ENCODE measurements around the gene LRRC61. TPM values are rescaled to one million over a fixed set of nuclear protein-coding genes. Genes with fewer than 3 reads are reported as not detected.
"Not testable (repeated sequence)": the region's sequence is repeated elsewhere in the genome, so short reads cannot be mapped to it uniquely, and the experiment has no call there.

Gene LRRC61
- total and polyA plus RNA-seq, 7 donors: 4.4 to 18.6 (median 10.8) TPM

DNA sequence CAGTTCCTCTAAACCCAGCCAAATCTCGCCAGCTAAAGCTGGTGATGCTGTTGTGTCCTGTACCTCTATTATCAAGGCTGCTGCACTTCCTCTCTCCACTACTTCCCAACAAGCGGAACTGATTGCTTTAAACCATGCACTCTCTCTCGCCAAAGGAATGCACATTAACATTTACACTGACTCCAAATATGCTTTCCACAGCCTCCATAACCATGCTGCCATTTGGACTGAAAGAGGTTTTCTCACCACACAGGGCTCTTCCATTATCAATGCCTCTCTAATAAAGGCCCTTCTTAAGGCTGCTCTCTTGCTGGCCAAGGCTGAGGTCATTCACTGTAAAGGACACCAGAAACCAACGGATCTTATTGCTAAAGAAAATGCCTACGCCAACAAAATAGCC, 11.4 kb upstream of the LRRC61 start:
- DNase-seq: no peak
- Histone ChIP-seq H3K9me3 (no peaks in the 10 kb centered on the region), H3K4me3 (no peak overlapping the region), H3K27me3 (no peaks in the 10 kb centered on the region), H3K27ac (no peak overlapping the region), H3K36me3 (no peaks in the 10 kb centered on the region), H3K4me1 (no peaks in the 10 kb centered on the region)
- 92 to 94% methylated on average over 5 of the region's 5 CpGs for WGBS, 2 donors
- TF ChIP-seq POLR2A (IDR thresholded peaks at IDR 0.05) (no peak), EP300 (IDR thresholded peaks at IDR 0.05) (no peak), POLR2AphosphoS5 (IDR thresholded peaks at IDR 0.05) (no peak)
- TF ChIP-seq, protein P1, sequence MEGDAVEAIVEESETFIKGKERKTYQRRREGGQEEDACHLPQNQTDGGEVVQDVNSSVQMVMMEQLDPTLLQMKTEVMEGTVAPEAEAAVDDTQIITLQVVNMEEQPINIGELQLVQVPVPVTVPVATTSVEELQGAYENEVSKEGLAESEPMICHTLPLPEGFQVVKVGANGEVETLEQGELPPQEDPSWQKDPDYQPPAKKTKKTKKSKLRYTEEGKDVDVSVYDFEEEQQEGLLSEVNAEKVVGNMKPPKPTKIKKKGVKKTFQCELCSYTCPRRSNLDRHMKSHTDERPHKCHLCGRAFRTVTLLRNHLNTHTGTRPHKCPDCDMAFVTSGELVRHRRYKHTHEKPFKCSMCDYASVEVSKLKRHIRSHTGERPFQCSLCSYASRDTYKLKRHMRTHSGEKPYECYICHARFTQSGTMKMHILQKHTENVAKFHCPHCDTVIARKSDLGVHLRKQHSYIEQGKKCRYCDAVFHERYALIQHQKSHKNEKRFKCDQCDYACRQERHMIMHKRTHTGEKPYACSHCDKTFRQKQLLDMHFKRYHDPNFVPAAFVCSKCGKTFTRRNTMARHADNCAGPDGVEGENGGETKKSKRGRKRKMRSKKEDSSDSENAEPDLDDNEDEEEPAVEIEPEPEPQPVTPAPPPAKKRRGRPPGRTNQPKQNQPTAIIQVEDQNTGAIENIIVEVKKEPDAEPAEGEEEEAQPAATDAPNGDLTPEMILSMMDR (IDR thresholded peaks at IDR 0.05): no peak
- intact Hi-C loops (cut with DNase I): no loop called here

DNA sequence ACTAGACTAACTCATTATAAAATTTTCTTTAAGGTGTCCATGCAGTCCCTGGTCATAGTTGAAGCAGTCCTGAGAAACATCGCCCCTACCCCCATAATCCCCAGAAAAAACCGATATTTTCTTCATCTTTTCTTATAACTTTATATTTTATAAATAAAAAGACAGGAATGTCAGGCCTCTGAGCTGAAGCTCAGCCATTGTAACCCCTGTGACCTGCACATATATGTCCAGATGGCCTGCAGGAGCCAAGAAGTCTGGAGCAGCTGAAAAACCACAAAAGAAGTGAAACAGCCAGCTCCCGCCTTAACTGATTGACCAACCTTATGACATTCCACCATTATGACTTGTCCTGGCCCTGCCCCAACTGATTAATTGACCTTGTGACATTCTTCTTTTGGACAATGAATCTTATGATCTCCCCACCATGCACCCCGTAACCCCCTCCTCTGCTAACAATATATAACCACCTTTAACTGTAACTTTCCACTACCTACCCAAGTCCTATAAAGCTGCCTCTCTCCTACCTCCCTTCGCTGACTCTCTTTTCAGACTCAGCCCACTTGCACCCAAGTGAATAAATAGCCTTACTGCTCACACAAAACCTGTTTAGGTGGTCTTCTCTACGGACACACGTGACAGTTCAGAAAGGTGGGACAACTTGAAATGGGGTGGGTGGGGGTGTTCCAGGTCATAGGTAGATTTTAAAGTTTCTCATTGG, 10.3 kb upstream of the LRRC61 start:
- DNase-seq; H3K4me1 ChIP-seq; H3K4me3 ChIP-seq; H3K9me3 ChIP-seq; H3K27ac ChIP-seq; H3K36me3 ChIP-seq; H3K27me3 ChIP-seq; intact Hi-C loops (cut with DNase I): not testable (repeated sequence)
- 90 to 94% methylated on average over 7 of the region's 7 CpGs for WGBS, 2 donors

DNA sequence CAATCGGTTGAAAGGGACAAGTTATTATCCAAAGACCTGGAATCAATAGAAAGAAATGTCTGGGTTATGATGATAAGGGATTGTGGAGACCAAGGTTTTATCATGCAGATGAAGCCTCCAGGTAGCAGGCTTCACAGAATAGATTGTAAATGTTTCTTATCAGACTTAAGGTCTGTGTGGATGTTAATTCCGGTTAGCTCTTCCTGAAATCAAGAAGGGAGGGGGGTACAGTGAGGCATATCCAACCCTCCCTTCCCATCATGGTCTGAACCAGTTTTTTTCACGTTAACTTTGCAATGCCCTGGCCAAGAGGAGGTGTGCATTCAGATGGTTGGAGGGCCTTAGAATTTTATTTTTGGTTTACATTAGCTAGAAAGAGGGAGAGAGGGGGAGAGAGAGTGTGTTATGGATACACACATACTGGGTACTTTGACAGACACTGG, 9.8 kb upstream of the LRRC61 start:
- H3K9me3 ChIP-seq: no peaks in the 10 kb centered on the region
- no peak overlapping the region for H3K4me3 ChIP-seq
- H3K27ac ChIP-seq: no peak overlapping the region
- intact Hi-C loops (cut with DNase I): no loop called here
- WGBS, 2 donors: 84 to 89% methylated on average over 3 of the region's 3 CpGs
- no peak for DNase-seq
- TF ChIP-seq POLR2AphosphoS5 (IDR thresholded peaks at IDR 0.05): no peak
- TF ChIP-seq EP300 (IDR thresholded peaks at IDR 0.05): no peak
- TF ChIP-seq, protein P1 (IDR thresholded peaks at IDR 0.05): no peak
- TF ChIP-seq POLR2A (IDR thresholded peaks at IDR 0.05): no peak
- no peaks in the 10 kb centered on the region for H3K27me3 ChIP-seq
- H3K36me3 ChIP-seq: no peaks in the 10 kb centered on the region
- no peaks in the 10 kb centered on the region for H3K4me1 ChIP-seq

DNA sequence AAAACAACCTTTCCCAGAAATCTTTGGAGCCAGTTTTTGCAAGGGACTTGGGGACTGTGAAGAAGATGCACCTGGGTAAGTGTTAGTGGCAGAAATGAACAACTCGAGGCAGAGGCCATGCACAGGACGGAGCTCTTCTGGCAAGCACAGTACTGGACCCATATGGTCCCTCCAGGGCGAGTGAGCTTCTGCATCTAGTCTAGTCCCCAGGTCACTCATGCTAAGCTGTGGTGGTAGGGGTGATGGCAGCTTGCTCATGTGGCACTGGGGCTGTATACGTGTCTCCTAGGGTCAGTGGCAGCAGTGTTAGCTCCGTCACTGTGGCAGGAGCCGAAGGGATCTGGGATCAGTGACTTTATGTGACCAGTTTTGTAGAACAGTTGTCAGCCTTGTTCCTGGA, 9.3 kb upstream of the LRRC61 start:
- 95 to 97% methylated on average over 6 of the region's 6 CpGs for WGBS, 2 donors
- no peaks in the 10 kb centered on the region for H3K9me3 ChIP-seq
- H3K27ac ChIP-seq: no peak overlapping the region
- H3K36me3 ChIP-seq: no peaks in the 10 kb centered on the region
- intact Hi-C loops (cut with DNase I): no loop called here
- DNase-seq: no peak
- no peak overlapping the region for H3K4me3 ChIP-seq
- no peaks in the 10 kb centered on the region for H3K4me1 ChIP-seq
- TF ChIP-seq POLR2AphosphoS5 (IDR thresholded peaks at IDR 0.05) (no peak), EP300 (IDR thresholded peaks at IDR 0.05) (no peak), POLR2A (IDR thresholded peaks at IDR 0.05) (no peak)
- TF ChIP-seq, protein P1 (IDR thresholded peaks at IDR 0.05): no peak
- no peaks in the 10 kb centered on the region for H3K27me3 ChIP-seq

DNA sequence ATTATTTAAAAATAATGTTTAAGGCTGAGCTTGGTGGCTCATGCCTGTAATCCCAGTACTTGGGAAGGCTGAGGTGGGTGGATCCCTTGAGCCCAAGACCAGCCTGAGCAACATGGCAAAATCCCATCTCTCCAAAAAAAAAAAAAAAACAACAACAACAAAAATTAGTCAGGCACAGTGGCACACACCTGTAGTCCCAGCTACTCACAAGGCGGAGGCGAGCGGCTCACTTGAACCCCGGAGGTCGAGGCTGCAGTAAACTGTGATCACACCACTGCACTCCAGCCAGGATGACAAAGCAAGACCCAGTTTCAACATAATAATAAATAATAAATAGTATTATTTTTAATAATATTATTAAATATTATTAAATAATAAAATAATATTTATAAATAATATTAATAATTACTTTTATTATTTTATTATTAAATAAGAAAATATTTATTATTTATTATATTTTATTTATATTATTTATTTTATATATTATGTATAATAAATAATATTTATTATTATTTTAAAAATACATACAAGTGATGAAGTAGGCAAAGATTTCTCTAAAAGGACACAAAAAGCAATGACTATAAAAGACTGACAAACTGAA, 8.4 kb upstream of the LRRC61 start:
- Histone ChIP-seq H3K9me3 (no peaks in the 10 kb centered on the region), H3K4me1 (no peaks in the 10 kb centered on the region), H3K4me3 (no peak overlapping the region), H3K36me3 (no peaks in the 10 kb centered on the region), H3K27me3 (no peaks in the 10 kb centered on the region), H3K27ac (no peak overlapping the region)
- 89 to 96% methylated on average over 5 of the region's 5 CpGs for WGBS, 2 donors
- no peak for DNase-seq
- intact Hi-C loops (cut with DNase I): no loop called here
- TF ChIP-seq EP300 (IDR thresholded peaks at IDR 0.05) (no peak), POLR2A (IDR thresholded peaks at IDR 0.05) (no peak), POLR2AphosphoS5 (IDR thresholded peaks at IDR 0.05) (no peak)
- TF ChIP-seq, protein P1 (IDR thresholded peaks at IDR 0.05): no peak

DNA sequence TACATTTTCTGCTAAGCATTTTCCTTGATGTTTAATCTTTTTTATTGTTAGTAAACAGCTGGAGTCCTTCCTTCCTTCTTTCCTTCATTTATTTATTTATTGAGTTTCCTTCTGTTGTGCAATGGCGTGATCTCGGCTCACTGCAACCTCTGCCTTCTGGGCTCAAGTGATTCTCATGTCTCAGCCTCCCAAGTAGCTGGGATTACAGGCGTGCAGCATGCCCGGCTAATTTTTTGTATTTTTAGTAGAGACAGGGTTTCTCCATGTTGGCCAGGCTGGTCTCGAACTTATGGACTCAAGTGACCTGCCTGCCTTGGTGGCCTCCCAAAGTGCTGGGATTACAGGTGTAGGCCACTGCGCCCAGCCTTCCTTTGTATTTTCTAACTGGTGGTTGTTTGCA, 6.2 kb upstream of the LRRC61 start:
- H3K36me3 ChIP-seq; DNase-seq; H3K9me3 ChIP-seq; H3K4me3 ChIP-seq; H3K4me1 ChIP-seq; intact Hi-C loops (cut with DNase I); H3K27ac ChIP-seq; H3K27me3 ChIP-seq: not testable (repeated sequence)
- 86% methylated on average over 6 of the region's 6 CpGs for WGBS, 2 donors

Data from sigmoid colon (tissue), 7 donors.